ENCODE results near the gene CCR3. TPM values are rescaled to one million over a fixed set of nuclear protein-coding genes. Genes with fewer than 3 reads are reported as not detected.

CCR3 gene
- total RNA-seq, 1 experiment from 2014 or later, result not detected

DNA sequence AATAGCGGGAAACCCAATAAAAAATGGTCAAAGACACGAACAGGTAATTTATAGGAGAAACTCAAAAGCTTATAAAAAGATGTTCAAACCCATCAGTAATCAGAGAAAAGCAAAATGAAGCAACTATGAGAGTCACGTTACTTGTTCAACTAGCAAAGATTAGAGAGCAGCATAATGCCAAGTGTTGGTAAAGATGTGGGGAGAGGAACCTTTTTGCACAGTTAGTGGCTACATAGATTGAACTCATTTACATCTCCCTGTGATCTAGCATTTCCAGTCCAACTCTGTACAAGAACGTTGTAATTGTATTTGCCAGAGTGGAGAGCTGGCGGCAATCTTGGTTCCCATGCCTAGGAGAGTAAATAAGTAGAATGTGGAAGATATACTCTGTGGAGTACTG is 49.3 kb upstream of the CCR3 start:
- ChIA-PET POLR2A (no interaction called here), CTCF (no interaction called here), RAD21 (ENCODE audit: low non-redundant PET in 1 of 2, low total read pairs in 2 of 2, uncharacterized antibody in 2 of 2, unreplicated experiment in 2 of 2) (no interaction called here)
- intact Hi-C loops (cut with micrococcal nuclease), result no loop called here
- H3K27me3 ChIP-seq (ENCODE audit: insufficient read depth, low read length), result no peaks in the 10 kb centered on the region
- no peak overlapping the region for H3K9ac ChIP-seq (ENCODE audit: low read length)
- no peak overlapping the region for H3K27ac ChIP-seq (ENCODE audit: low read depth, low read length)
- no peaks in the 10 kb centered on the region for H3K9me2 ChIP-seq (ENCODE audit: insufficient read depth)
- peaks cover 0 to 4% of the 10 kb centered on the region in 2 experiments; a peak in 2 of 4 replicates for H3K4me1 ChIP-seq (ENCODE audit: control insufficient read depth in 1 of 2, insufficient read depth in 2 of 2, low read length in 2 of 2)
- 0 out of 4 replicates have a peak, but pooled peaks cover 0 to 3% of the 10 kb centered on the region in 2 experiments for H3K9me3 ChIP-seq (ENCODE audit: control insufficient read depth in 1 of 2, insufficient read depth in 1 of 2, low read depth in 1 of 2, low read length in 2 of 2)
- no peak overlapping the region for H3K4me3 ChIP-seq (replicated peaks in 1 of 2; ENCODE audit: low read depth in 1 of 2, low read length in 2 of 2)
- no TSS peak for BruUV-seq (replicated peaks)
- no peak for ATAC-seq
- no peak overlapping the region for H2AFZ ChIP-seq (ENCODE audit: low read depth, low read length, poor library complexity, severe bottlenecking)
- DNase-seq (ENCODE audit: low read depth, low spot score), result no peak
- H3K36me3 ChIP-seq (ENCODE audit: control insufficient read depth in 1 of 2, insufficient read depth in 2 of 2, low read length in 2 of 2), result no peaks in the 10 kb centered on the region
- TF ChIP-seq CBX3 (IDR thresholded peaks at IDR 0.05; ENCODE audit: low read depth) (no peak), CEBPB (IDR thresholded peaks at IDR 0.05; ENCODE audit: low read depth) (no peak), ZNF274 (IDR thresholded peaks at IDR 0.05; ENCODE audit: low read depth, low read length) (no peak)
- H3K4me2 ChIP-seq (ENCODE audit: low read length), result no peak overlapping the region
- H4K20me1 ChIP-seq (ENCODE audit: insufficient read depth), result no peaks in the 10 kb centered on the region
- H3K79me2 ChIP-seq (ENCODE audit: insufficient read depth, low read length), result no peaks in the 10 kb centered on the region

DNA sequence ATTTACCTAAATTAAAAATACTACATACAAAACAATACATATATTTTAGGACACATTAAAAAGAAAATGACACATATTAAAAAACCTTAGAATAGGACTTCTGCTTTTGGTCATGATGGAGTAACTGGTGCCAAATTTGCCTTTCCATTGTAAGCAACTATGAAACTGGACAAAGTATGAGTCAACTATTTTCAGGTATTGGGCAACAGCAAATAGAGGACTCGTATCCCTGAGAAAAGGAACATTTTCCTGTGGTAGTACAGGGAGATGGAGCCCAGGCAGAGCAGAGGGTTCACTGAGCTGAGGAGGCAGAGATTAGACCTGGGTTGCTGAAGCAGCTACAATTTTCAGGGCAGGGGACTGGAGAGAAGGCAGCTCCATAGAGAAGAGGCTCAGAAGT is 48.8 kb upstream of the CCR3 start:
- H3K27ac ChIP-seq (ENCODE audit: low read depth, low read length), result no peak overlapping the region
- CTCF ChIA-PET, result no interaction called here
- no peaks in the 10 kb centered on the region for H3K27me3 ChIP-seq (ENCODE audit: insufficient read depth, low read length)
- RAD21 ChIA-PET (ENCODE audit: low non-redundant PET in 1 of 2, low total read pairs in 2 of 2, uncharacterized antibody in 2 of 2, unreplicated experiment in 2 of 2), result interaction anchor here in 1 of 2 experiments (0.7 kb wide), 1 partner anchor 83 kb away, joined by 3 read pairs; no protein-coding TSS in a partner anchor
- DNase-seq (ENCODE audit: low read depth, low spot score), result no peak
- BruUV-seq (replicated peaks), result no TSS peak
- no peaks in the 10 kb centered on the region for H3K36me3 ChIP-seq (ENCODE audit: control insufficient read depth in 1 of 2, insufficient read depth in 2 of 2, low read length in 2 of 2)
- H3K79me2 ChIP-seq (ENCODE audit: insufficient read depth, low read length), result no peaks in the 10 kb centered on the region
- no peaks in the 10 kb centered on the region for H3K9me2 ChIP-seq (ENCODE audit: insufficient read depth)
- no peaks in the 10 kb centered on the region for H3K4me1 ChIP-seq (ENCODE audit: control insufficient read depth in 1 of 2, insufficient read depth in 2 of 2, low read length in 2 of 2)
- H3K4me2 ChIP-seq (ENCODE audit: low read length), result no peak overlapping the region
- intact Hi-C loops (cut with micrococcal nuclease), result no loop called here
- H3K9ac ChIP-seq (ENCODE audit: low read length), result no peak overlapping the region
- TF ChIP-seq EZH2 (IDR thresholded peaks at IDR 0.05), result no peak
- no peak for TF ChIP-seq CEBPB (IDR thresholded peaks at IDR 0.05; ENCODE audit: low read depth)
- no peak for TF ChIP-seq FOSL1 (IDR thresholded peaks at IDR 0.05; ENCODE audit: low read depth)
- no peak for TF ChIP-seq YY1 (IDR thresholded peaks at IDR 0.05; ENCODE audit: extremely low read depth, insufficient replicate concordance, low read depth, low read length)
- no peak for TF ChIP-seq SRF (IDR thresholded peaks at IDR 0.05; ENCODE audit: low read depth)
- TF ChIP-seq, protein P1, sequence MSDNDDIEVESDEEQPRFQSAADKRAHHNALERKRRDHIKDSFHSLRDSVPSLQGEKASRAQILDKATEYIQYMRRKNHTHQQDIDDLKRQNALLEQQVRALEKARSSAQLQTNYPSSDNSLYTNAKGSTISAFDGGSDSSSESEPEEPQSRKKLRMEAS (IDR thresholded peaks at IDR 0.05), result no peak
- TF ChIP-seq ZNF274 (IDR thresholded peaks at IDR 0.05; ENCODE audit: low read depth, low read length), result no peak
- TF ChIP-seq, protein P2, sequence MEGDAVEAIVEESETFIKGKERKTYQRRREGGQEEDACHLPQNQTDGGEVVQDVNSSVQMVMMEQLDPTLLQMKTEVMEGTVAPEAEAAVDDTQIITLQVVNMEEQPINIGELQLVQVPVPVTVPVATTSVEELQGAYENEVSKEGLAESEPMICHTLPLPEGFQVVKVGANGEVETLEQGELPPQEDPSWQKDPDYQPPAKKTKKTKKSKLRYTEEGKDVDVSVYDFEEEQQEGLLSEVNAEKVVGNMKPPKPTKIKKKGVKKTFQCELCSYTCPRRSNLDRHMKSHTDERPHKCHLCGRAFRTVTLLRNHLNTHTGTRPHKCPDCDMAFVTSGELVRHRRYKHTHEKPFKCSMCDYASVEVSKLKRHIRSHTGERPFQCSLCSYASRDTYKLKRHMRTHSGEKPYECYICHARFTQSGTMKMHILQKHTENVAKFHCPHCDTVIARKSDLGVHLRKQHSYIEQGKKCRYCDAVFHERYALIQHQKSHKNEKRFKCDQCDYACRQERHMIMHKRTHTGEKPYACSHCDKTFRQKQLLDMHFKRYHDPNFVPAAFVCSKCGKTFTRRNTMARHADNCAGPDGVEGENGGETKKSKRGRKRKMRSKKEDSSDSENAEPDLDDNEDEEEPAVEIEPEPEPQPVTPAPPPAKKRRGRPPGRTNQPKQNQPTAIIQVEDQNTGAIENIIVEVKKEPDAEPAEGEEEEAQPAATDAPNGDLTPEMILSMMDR (IDR thresholded peaks at IDR 0.05 in 2 of 3, conservative IDR thresholded peaks at IDR 0.05 in 1 of 3; ENCODE audit: borderline replicate concordance in 1 of 3, insufficient read depth in 1 of 3, low read depth in 2 of 3, low read length in 2 of 3), result no peak
- no peak for TF ChIP-seq ZFX (IDR thresholded peaks at IDR 0.05)
- ATAC-seq, result no peak
- no peak overlapping the region for H2AFZ ChIP-seq (ENCODE audit: low read depth, low read length, poor library complexity, severe bottlenecking)
- H4K20me1 ChIP-seq (ENCODE audit: insufficient read depth), result no peaks in the 10 kb centered on the region
- POLR2A ChIA-PET, result no interaction called here
- H3K4me3 ChIP-seq (replicated peaks in 1 of 2; ENCODE audit: low read depth in 1 of 2, low read length in 2 of 2), result no peak overlapping the region
- H3K9me3 ChIP-seq (ENCODE audit: control insufficient read depth in 1 of 2, insufficient read depth in 1 of 2, low read depth in 1 of 2, low read length in 2 of 2), result 0 out of 4 replicates have a peak, but pooled peaks cover 0 to 3% of the 10 kb centered on the region in 2 experiments

All from HCT116 (cell line).